PC-3 (cell line): ENCODE results near the gene GRIN1. TPM values are rescaled to one million over a fixed set of nuclear protein-coding genes. Genes with fewer than 3 reads are reported as not detected.

ENCODE experiments used
- ATAC-seq: fragments of 200-7000 bp; cut with Tn5 transposase; 2 replicates; pipeline ENCODE4 v1.9.1; 2020; ENCODE audit warnings: mild to moderate bottlenecking, moderate library complexity
- BruUV-seq: library from RNA; stranded (reverse); fragments of 400-500 nt; replicated peaks from 2 replicates; lab custom pipeline; 2021; lab: Mats Ljungman, UMichigan
- CTCF ChIA-PET: fragments of 300-600 bp; sonication (Branson Sonifier 250); formaldehyde crosslinking; loops from one replicate; lab custom pipeline; 2022; ENCODE audit warnings: antibody characterized with exemption; lab: Charles Lee
- POLR2A ChIA-PET: fragments of 300-600 bp; sonication (Branson Sonifier 250); formaldehyde crosslinking; loops from one replicate; lab custom pipeline; 2022; ENCODE audit warnings: antibody characterized with exemption; ENCODE audit not compliant: unreplicated experiment; lab: Charles Lee
- DNase-seq: peaks from one replicate; pipeline ENCODE4 v3.0.0-alpha.2; 2015
- H2AFZ ChIP-seq: fragments of 300-600 bp; sonication (generic); 2 replicates; pipeline ENCODE4 v1.6.0; 2016; ENCODE audit warnings: antibody characterized with exemption, low read length
- H3F3A ChIP-seq: fragments of 300-600 bp; sonication (generic); one replicate; pipeline ENCODE4 v1.6.0; 2017; ENCODE audit warnings: antibody characterized with exemption, low read length, control low read depth, mild to moderate bottlenecking; ENCODE audit not compliant: unreplicated experiment
- H3K27ac ChIP-seq: fragments of 300-600 bp; sonication (generic); 2 replicates; pipeline ENCODE4 v1.5.1; 2016; ENCODE audit warnings: mild to moderate bottlenecking, low read length
- H3K27me3 ChIP-seq: fragments of 300-600 bp; sonication (generic); 2 replicates; pipeline ENCODE4 v1.6.1; 2016; ENCODE audit warnings: low read length, mixed read lengths
- H3K36me3 ChIP-seq: fragments of 300-600 bp; sonication (generic); 2 replicates; pipeline ENCODE4 v1.6.1; 2016; ENCODE audit warnings: low read depth, mixed run types, low read length, mixed read lengths
- H3K4me1 ChIP-seq: fragments of 300-600 bp; sonication (generic); 2 replicates; pipeline ENCODE4 v1.5.1; 2016; ENCODE audit warnings: low read length; ENCODE audit not compliant: insufficient read depth
- H3K4me2 ChIP-seq: fragments of 300-600 bp; sonication (generic); 2 replicates; pipeline ENCODE4 v1.6.0; 2016; ENCODE audit warnings: low read length
- H3K4me3 ChIP-seq: fragments of 300-600 bp; sonication (generic); 2 replicates; pipeline ENCODE4 v1.5.1; 2016; ENCODE audit warnings: mild to moderate bottlenecking, low read length, mixed read lengths
- H3K79me2 ChIP-seq: fragments of 300-600 bp; sonication (generic); 2 replicates; pipeline ENCODE4 v1.6.1; 2017; ENCODE audit warnings: low read length, mixed read lengths
- H3K9ac ChIP-seq: fragments of 300-600 bp; sonication (generic); 2 replicates; pipeline ENCODE4 v1.6.0; 2016; ENCODE audit warnings: mild to moderate bottlenecking, low read length
- H3K9me2 ChIP-seq: fragments of 300-600 bp; sonication (generic); replicated peaks from 2 replicates; pipeline ENCODE4 v1.6.1; 2016; ENCODE audit warnings: mixed run types, low read length, mixed read lengths
- H3K9me3 ChIP-seq: fragments of 300-600 bp; sonication (generic); 2 replicates; pipeline ENCODE4 v1.6.1; 2016; ENCODE audit warnings: low read length, mixed read lengths
- H4K20me1 ChIP-seq: fragments of 300-600 bp; sonication (generic); 2 replicates; pipeline ENCODE4 v1.6.1; 2016; ENCODE audit warnings: low read length, mixed read lengths
- CTCF ChIP-seq: fragments of 300-600 bp; sonication (generic); conservative IDR thresholded peaks from 2 replicates; pipeline ENCODE4 v1.5.1; 2017; ENCODE audit warnings: antibody characterized with exemption, low read depth, mild to moderate bottlenecking, low read length
- EZH2 ChIP-seq: fragments of 300-600 bp; sonication (generic); IDR thresholded peaks from one replicate; pipeline ENCODE4 v1.6.1; 2017; ENCODE audit warnings: antibody characterized with exemption, mild to moderate bottlenecking, low read length; ENCODE audit not compliant: unreplicated experiment
- EZH2phosphoT487 ChIP-seq: fragments of 300-600 bp; sonication (generic); IDR thresholded peaks from 2 replicates; pipeline ENCODE4 v1.6.1; 2018; ENCODE audit warnings: mild to moderate bottlenecking, antibody characterized with exemption, low read length, borderline replicate concordance
- intact Hi-C: fragments of 100-400 bp; cut with micrococcal nuclease; formaldehyde crosslinking; loops from 2 replicates; pipeline ENCODE4 v1.9.0; 2023
- total RNA-seq: library from RNA; depleted of rRNA; stranded (reverse); fragments of >200 nt; gene quantifications from 2 replicates; pipeline ENCODE4 v1.2.3, GENCODE V29; 2014

The GRIN1 gene
- total RNA-seq, 1 experiment from 2014 or later: 0.11 TPM

GRCh38 chr9:137158625-137159024 lies 19.7 kb downstream of the GRIN1 start:
- Histone ChIP-seq H3K4me3 (no peak overlapping the region), H3K9ac (no peak overlapping the region), H4K20me1 (no peaks in the 10 kb centered on the region), H3K36me3 (no peaks in the 10 kb centered on the region), H2AFZ (no peak overlapping the region), H3K4me2 (no peak overlapping the region), H3K4me1 (no peaks in the 10 kb centered on the region; the same call in 1 of the 2 replicates), H3F3A (no peaks in the 10 kb centered on the region), H3K27ac (no peak overlapping the region), H3K79me2 (no peaks in the 10 kb centered on the region), H3K27me3 (peaks cover 17% of the 10 kb centered on the region), H3K9me3 (no peaks in the 10 kb centered on the region), H3K9me2 (no peaks in the 10 kb centered on the region)
- CTCF ChIA-PET: no interaction called here
- no TSS peak for BruUV-seq
- ATAC-seq (no peak), DNase-seq (no peak)
- POLR2A ChIA-PET: no interaction called here
- TF ChIP-seq EZH2: no peak
- TF ChIP-seq EZH2phosphoT487: no peak
- TF ChIP-seq CTCF: no peak
- intact Hi-C loops: no loop called here

- H3K79me2 ChIP-seq: no peaks in the 10 kb centered on the region
- H3K4me1 ChIP-seq: no peaks in the 10 kb centered on the region; the same call in 1 of the 2 replicates
- BruUV-seq: no TSS peak
- TF ChIP-seq CTCF: no peak
- no peak for TF ChIP-seq EZH2phosphoT487
- TF ChIP-seq EZH2: no peak
- H3K9ac ChIP-seq: no peak overlapping the region
- no peaks in the 10 kb centered on the region for H3K9me3 ChIP-seq
- no peaks in the 10 kb centered on the region for H3K9me2 ChIP-seq
- H2AFZ ChIP-seq: no peak overlapping the region
- ChIA-PET CTCF (no interaction called here), POLR2A (no interaction called here)
- no peak overlapping the region for H3K27ac ChIP-seq
- no peak overlapping the region for H3K4me3 ChIP-seq
- H3F3A ChIP-seq: no peaks in the 10 kb centered on the region
- intact Hi-C loops: no loop called here
- H3K36me3 ChIP-seq: no peaks in the 10 kb centered on the region
- H3K27me3 ChIP-seq: peaks cover 17% of the 10 kb centered on the region
- no peaks in the 10 kb centered on the region for H4K20me1 ChIP-seq
- no peak overlapping the region for H3K4me2 ChIP-seq
- ATAC-seq: no peak
- DNase-seq: no peak
Observed at GRCh38 chr9:137159105-137160053, 20.4 kb downstream of the GRIN1 start.

GRCh38 chr9:137160054-137160425 lies 21.1 kb downstream of the GRIN1 start:
- Histone ChIP-seq H3K4me2 (no peak overlapping the region), H3K4me1 (no peaks in the 10 kb centered on the region; the same call in 1 of the 2 replicates), H3K79me2 (no peaks in the 10 kb centered on the region), H3F3A (no peaks in the 10 kb centered on the region), H3K9ac (no peak overlapping the region), H3K9me3 (no peaks in the 10 kb centered on the region), H3K9me2 (no peaks in the 10 kb centered on the region), H3K27me3 (peaks cover 17% of the 10 kb centered on the region), H3K36me3 (no peaks in the 10 kb centered on the region), H2AFZ (no peak overlapping the region), H3K4me3 (no peak overlapping the region), H3K27ac (no peak overlapping the region), H4K20me1 (no peaks in the 10 kb centered on the region)
- intact Hi-C loops: no loop called here
- ATAC-seq (no peak), DNase-seq (no peak)
- CTCF ChIA-PET: no interaction called here
- POLR2A ChIA-PET: no interaction called here
- no peak for TF ChIP-seq EZH2phosphoT487
- no peak for TF ChIP-seq CTCF
- TF ChIP-seq EZH2: no peak
- no TSS peak for BruUV-seq
